ENCODE results near the gene MILR1.

Gene MILR1

GRCh38 chr17:64502809-64503208 is 53.9 kb downstream of the MILR1 start:
- H3K36me3 Mint-ChIP-seq (ENCODE audit: insufficient read depth): peaks cover 95% of the 10 kb centered on the region
- H3K27ac Mint-ChIP-seq (ENCODE audit: low read depth): peak overlapping the region; percentile 100
- H3K4me1 Mint-ChIP-seq: peaks cover 77% of the 10 kb centered on the region
- H3K27me3 Mint-ChIP-seq: no peaks in the 10 kb centered on the region
- no peaks in the 10 kb centered on the region for H3K9me3 Mint-ChIP-seq
- H3K4me3 Mint-ChIP-seq: peak overlapping the region; percentile 100
- ATAC-seq (replicated peaks; ENCODE audit: extremely low read depth, poor library complexity, severe bottlenecking): no peak
- no peak for DNase-seq (ENCODE audit: low spot score in 2 of 2)

- peak overlapping the region; percentile 100 for H3K4me3 Mint-ChIP-seq
- ATAC-seq (replicated peaks; ENCODE audit: extremely low read depth, poor library complexity, severe bottlenecking): no peak
- peaks cover 75% of the 10 kb centered on the region for H3K4me1 Mint-ChIP-seq
- no peaks in the 10 kb centered on the region for H3K9me3 Mint-ChIP-seq
- peaks cover 92% of the 10 kb centered on the region for H3K36me3 Mint-ChIP-seq (ENCODE audit: insufficient read depth)
- H3K27me3 Mint-ChIP-seq: no peaks in the 10 kb centered on the region
- peak overlapping the region; percentile 100 for H3K27ac Mint-ChIP-seq (ENCODE audit: low read depth)
- DNase-seq (ENCODE audit: low spot score in 2 of 2): no peak
These were observed 54.4 kb downstream of the MILR1 start for GRCh38 chr17:64503341-64503740.

- Mint-ChIP-seq H3K27ac (ENCODE audit: low read depth) (peak overlapping the region; percentile 100), H3K27me3 (no peaks in the 10 kb centered on the region), H3K9me3 (no peaks in the 10 kb centered on the region), H3K4me3 (peak overlapping the region; percentile 100), H3K4me1 (peaks cover 76% of the 10 kb centered on the region), H3K36me3 (ENCODE audit: insufficient read depth) (peaks cover 87% of the 10 kb centered on the region)
- no peak for ATAC-seq (replicated peaks; ENCODE audit: extremely low read depth, poor library complexity, severe bottlenecking)
- DNase-seq (ENCODE audit: low spot score in 2 of 2): no peak
These were observed 55.2 kb downstream of the MILR1 start for GRCh38 chr17:64503821-64504768.

- H3K27ac Mint-ChIP-seq (ENCODE audit: low read depth): peak overlapping the region; percentile 100
- ATAC-seq (replicated peaks; ENCODE audit: extremely low read depth, poor library complexity, severe bottlenecking): no peak
- H3K27me3 Mint-ChIP-seq: no peaks in the 10 kb centered on the region
- peaks cover 84% of the 10 kb centered on the region for H3K36me3 Mint-ChIP-seq (ENCODE audit: insufficient read depth)
- peak overlapping the region; percentile 100 for H3K4me3 Mint-ChIP-seq
- H3K4me1 Mint-ChIP-seq: peaks cover 71% of the 10 kb centered on the region
- no peaks in the 10 kb centered on the region for H3K9me3 Mint-ChIP-seq
- DNase-seq (ENCODE audit: low spot score in 2 of 2): no peak
These were observed 55.9 kb downstream of the MILR1 start for GRCh38 chr17:64504769-64505339.

- Mint-ChIP-seq H3K4me1 (peaks cover 70% of the 10 kb centered on the region), H3K4me3 (peak overlapping the region; percentile 100), H3K9me3 (no peaks in the 10 kb centered on the region), H3K27me3 (no peaks in the 10 kb centered on the region), H3K36me3 (ENCODE audit: insufficient read depth) (peaks cover 83% of the 10 kb centered on the region), H3K27ac (ENCODE audit: low read depth) (peak overlapping the region; percentile 100)
- DNase-seq (ENCODE audit: low spot score in 2 of 2) (peak; percentile 76 to 85), ATAC-seq (replicated peaks; ENCODE audit: extremely low read depth, poor library complexity, severe bottlenecking) (peak; percentile 26)
These were observed 56.7 kb downstream of the MILR1 start for GRCh38 chr17:64505340-64506200.

GRCh38 chr17:64506201-64506575 is 57.3 kb downstream of the MILR1 start, which contains the start of gene DDX5:
DDX5 (minus strand) TSS chr17:64506289; CDS start chr17:64506119, 170 bp downstream.
- Mint-ChIP-seq H3K27ac (ENCODE audit: low read depth) (peak within 1 kb of the TSS; percentile 100), H3K27me3 (no peaks in the 10 kb centered on the region), H3K9me3 (no peaks in the 10 kb centered on the region), H3K36me3 (ENCODE audit: insufficient read depth) (peaks cover 82% of the 10 kb centered on the region), H3K4me3 (peak within 1 kb of the TSS; percentile 100), H3K4me1 (peaks cover 67% of the 10 kb centered on the region)
- peak; percentile 92 to 97 for DNase-seq (ENCODE audit: low spot score in 2 of 2)
- peak; percentile 50 for ATAC-seq (replicated peaks; ENCODE audit: extremely low read depth, poor library complexity, severe bottlenecking)

- Mint-ChIP-seq H3K36me3 (ENCODE audit: insufficient read depth) (peaks cover 82% of the 10 kb centered on the region), H3K4me1 (peaks cover 61% of the 10 kb centered on the region), H3K27me3 (no peaks in the 10 kb centered on the region), H3K27ac (ENCODE audit: low read depth) (peak within 1 kb of the TSS; percentile 100), H3K4me3 (peak within 1 kb of the TSS; percentile 100), H3K9me3 (no peaks in the 10 kb centered on the region)
- peak; percentile 64 for ATAC-seq (replicated peaks; ENCODE audit: extremely low read depth, poor library complexity, severe bottlenecking)
- DNase-seq (ENCODE audit: low spot score in 2 of 2): peak; percentile 96
These were observed 57.9 kb downstream of the MILR1 start, which contains the start of gene CEP95 for GRCh38 chr17:64506576-64507412. CEP95 (plus strand) TSS chr17:64506977; CDS start chr17:64507098, 121 bp downstream.

- H3K4me1 Mint-ChIP-seq: peaks cover 55% of the 10 kb centered on the region
- DNase-seq (ENCODE audit: low spot score in 2 of 2) (no peak), ATAC-seq (replicated peaks; ENCODE audit: extremely low read depth, poor library complexity, severe bottlenecking) (peak; percentile 55)
- no peaks in the 10 kb centered on the region for H3K9me3 Mint-ChIP-seq
- H3K27ac Mint-ChIP-seq (ENCODE audit: low read depth): peak overlapping the region; percentile 100
- peaks cover 78% of the 10 kb centered on the region for H3K36me3 Mint-ChIP-seq (ENCODE audit: insufficient read depth)
- H3K4me3 Mint-ChIP-seq: peak overlapping the region; percentile 100
- H3K27me3 Mint-ChIP-seq: no peaks in the 10 kb centered on the region
These were observed 58.5 kb downstream of the MILR1 start for GRCh38 chr17:64507413-64507782.

GRCh38 chr17:64508683-64509082 is 59.8 kb downstream of the MILR1 start:
- Mint-ChIP-seq H3K4me1 (peaks cover 48% of the 10 kb centered on the region), H3K9me3 (no peaks in the 10 kb centered on the region), H3K27ac (ENCODE audit: low read depth) (peak overlapping the region; percentile 25), H3K27me3 (no peaks in the 10 kb centered on the region), H3K36me3 (ENCODE audit: insufficient read depth) (peaks cover 75% of the 10 kb centered on the region), H3K4me3 (peak overlapping the region; percentile 100)
- no peak for DNase-seq (ENCODE audit: low spot score in 2 of 2)
- no peak for ATAC-seq (replicated peaks; ENCODE audit: extremely low read depth, poor library complexity, severe bottlenecking)

- Mint-ChIP-seq H3K4me1 (peaks cover 48% of the 10 kb centered on the region), H3K4me3 (no peak overlapping the region), H3K9me3 (no peaks in the 10 kb centered on the region), H3K36me3 (ENCODE audit: insufficient read depth) (peaks cover 75% of the 10 kb centered on the region), H3K27me3 (no peaks in the 10 kb centered on the region), H3K27ac (ENCODE audit: low read depth) (no peak overlapping the region)
- ATAC-seq (replicated peaks; ENCODE audit: extremely low read depth, poor library complexity, severe bottlenecking) (no peak), DNase-seq (ENCODE audit: low spot score in 2 of 2) (no peak)
These were observed 60.3 kb downstream of the MILR1 start for GRCh38 chr17:64509179-64509578.

GRCh38 chr17:64515419-64515818 is 66.5 kb downstream of the MILR1 start:
- ATAC-seq (replicated peaks; ENCODE audit: extremely low read depth, poor library complexity, severe bottlenecking) (no peak), DNase-seq (ENCODE audit: low spot score in 2 of 2) (no peak)
- Mint-ChIP-seq H3K4me3 (no peak overlapping the region), H3K4me1 (peaks cover 28% of the 10 kb centered on the region), H3K36me3 (ENCODE audit: insufficient read depth) (peaks cover 74% of the 10 kb centered on the region), H3K27me3 (no peaks in the 10 kb centered on the region), H3K9me3 (no peaks in the 10 kb centered on the region), H3K27ac (ENCODE audit: low read depth) (no peak overlapping the region)
